HepG2 (cell line): ENCODE results near the gene THAP9. TPM values are rescaled to one million over a fixed set of nuclear protein-coding genes. Genes with fewer than 3 reads are reported as not detected.

ENCODE experiments used
- ATAC-seq: fragments of 200-7000 bp; cut with Tn5 transposase; 3 replicates; pipeline ENCODE4 v1.9.1; 2020; ENCODE audit warnings: mild to moderate bottlenecking, moderate library complexity
- BruUV-seq: library from RNA; stranded (reverse); fragments of 400-500 nt; replicated peaks from 2 replicates; lab custom pipeline; 2021; lab: Mats Ljungman, UMichigan
- CTCF ChIA-PET: fragments of 300-600 bp; formaldehyde crosslinking; extraction: SDS; loops from one replicate; lab custom pipeline; 2021; ENCODE audit warnings: low total read pairs, inconsistent platforms, low intra/inter-chr PET ratio; lab: Yijun Ruan, JAX
- POLR2A ChIA-PET: fragments of 350-600 bp; sonication (Branson Sonifier 250); formaldehyde crosslinking; loops from one replicate; lab custom pipeline; 2020; ENCODE audit warnings: antibody characterized with exemption, inconsistent platforms; lab: Yijun Ruan, JAX
- DNase-seq: peaks from one replicate; pipeline ENCODE4 v3.0.0-alpha.2; 2015; ENCODE audit warnings: low spot score
- FAIRE-seq: peaks from 3 replicates; lab custom pipeline; 2011; peaks lifted over from hg19 to GRCh38; lab: Jason Lieb, UNC
- H2AFZ ChIP-seq: one replicate; pipeline ENCODE4 v1.6.1; 2011; ENCODE audit warnings: low read length, inconsistent platforms
- H3K27ac ChIP-seq: fragments of 300-600 bp; 3 replicates; pipeline ENCODE4 v1.8.0; 2011; ENCODE audit warnings: mixed run types, mild to moderate bottlenecking, mixed read lengths, low read length, inconsistent platforms; ENCODE audit not compliant: insufficient read depth; ENCODE audit errors: extremely low read length
- H3K27me3 ChIP-seq, 2 experiments: fragments of 200-600 bp in 1 of 2; 2 replicates in 1 of 2; 3 replicates in 1 of 2; pipeline versions ENCODE4 v1.6.0 to v1.8.0; 2011; ENCODE audit warnings: low read length in 2 of 2, mild to moderate bottlenecking in 2 of 2, moderate library complexity in 2 of 2, inconsistent platforms in 1 of 2; ENCODE audit not compliant: insufficient read depth in 2 of 2, control insufficient read depth in 1 of 2
- H3K36me3 ChIP-seq, 2 experiments: fragments of 200-600 bp in 1 of 2; replicated peaks in 1 of 2; 2 replicates in 1 of 2; 3 replicates in 1 of 2; pipeline versions ENCODE4 v1.5.1 to v1.8.0; 2011; ENCODE audit warnings: low read length in 2 of 2, inconsistent platforms in 1 of 2; ENCODE audit not compliant: insufficient read depth in 2 of 2, control insufficient read depth in 1 of 2
- H3K4me1 ChIP-seq: 2 replicates; pipeline ENCODE4 v1.5.1; 2012; ENCODE audit warnings: low read length, inconsistent platforms; ENCODE audit not compliant: insufficient read depth
- H3K4me2 ChIP-seq: 2 replicates; pipeline ENCODE4 v1.6.0; 2011; ENCODE audit warnings: low read depth, low read length, inconsistent platforms
- H3K4me3 ChIP-seq, 3 experiments: fragments of 200-600 bp in 1 of 3; sonication (generic), shearing (Covaris generic) in 1 of 3; replicated peaks in 1 of 3; 2 replicates each; pipeline ENCODE4 v1.5.1; 2011 to 2016; ENCODE audit warnings: low read length in 3 of 3, inconsistent platforms in 2 of 3, low read depth in 2 of 3, mild to moderate bottlenecking in 2 of 3, control low read depth in 1 of 3, mixed read lengths in 1 of 3; ENCODE audit not compliant: insufficient read depth in 1 of 3
- H3K79me2 ChIP-seq: one replicate; pipeline ENCODE4 v1.6.1; 2011; ENCODE audit warnings: low read length, inconsistent platforms; ENCODE audit not compliant: insufficient read depth
- H3K9ac ChIP-seq: 2 replicates; pipeline ENCODE4 v1.6.0; 2011; ENCODE audit warnings: mild to moderate bottlenecking, low read depth, low read length, inconsistent platforms; ENCODE audit not compliant: insufficient read depth
- H3K9me3 ChIP-seq: 2 replicates; pipeline ENCODE4 v1.5.1; 2012; ENCODE audit warnings: mild to moderate bottlenecking, low read length
- H4K20me1 ChIP-seq: 2 replicates; pipeline ENCODE4 v1.6.0; 2011; ENCODE audit warnings: inconsistent platforms, mild to moderate bottlenecking, low read length, moderate library complexity; ENCODE audit not compliant: insufficient read depth
- ARNTL ChIP-seq: sonication (generic); formaldehyde crosslinking; IDR thresholded peaks from 2 replicates; pipeline ENCODE4 v1.4.0; 2020; ENCODE audit warnings: mild to moderate bottlenecking, missing genetic modification reagents
- ATM ChIP-seq: fragments of 450-650 bp; IDR thresholded peaks from 2 replicates; pipeline ENCODE4 v1.7.1; 2017; ENCODE audit warnings: mild to moderate bottlenecking, borderline replicate concordance
- CCDC6 ChIP-seq: sonication (generic); formaldehyde crosslinking; IDR thresholded peaks from 2 replicates; pipeline ENCODE4 v1.8.1; 2022; ENCODE audit warnings: mild to moderate bottlenecking, missing genetic modification reagents, moderate library complexity
- GATAD2A ChIP-seq: IDR thresholded peaks from 2 replicates; pipeline ENCODE4 v1.6.1; 2016
- HNRNPK ChIP-seq: fragments of 200-400 bp; formaldehyde crosslinking; IDR thresholded peaks from 2 replicates; pipeline ENCODE4 v1.6.1; 2018; ENCODE audit warnings: low read length, low read depth, moderate library complexity, mild to moderate bottlenecking; ENCODE audit not compliant: poor library complexity, severe bottlenecking
- IRX3 ChIP-seq: sonication (generic); formaldehyde crosslinking; IDR thresholded peaks from 2 replicates; pipeline ENCODE4 v1.8.1; 2023; ENCODE audit warnings: mild to moderate bottlenecking, low read depth, missing genetic modification reagents, borderline replicate concordance
- JUND ChIP-seq: sonication (generic); formaldehyde crosslinking; IDR thresholded peaks from 2 replicates; pipeline ENCODE4 v1.8.0; 2022; ENCODE audit warnings: mild to moderate bottlenecking, missing genetic modification reagents
- KDM6A ChIP-seq: IDR thresholded peaks from 2 replicates; pipeline ENCODE4 v1.6.1; 2016; ENCODE audit warnings: low read depth
- MED8 ChIP-seq: sonication (generic); formaldehyde crosslinking; IDR thresholded peaks from 2 replicates; pipeline ENCODE4 v1.8.1; 2023; ENCODE audit warnings: mild to moderate bottlenecking, missing genetic modification reagents; ENCODE audit not compliant: insufficient replicate concordance
- NFE2L1 ChIP-seq: sonication (generic); formaldehyde crosslinking; IDR thresholded peaks from 2 replicates; pipeline ENCODE4 v1.4.0; 2020; ENCODE audit warnings: missing genetic modification reagents, mild to moderate bottlenecking, borderline replicate concordance
- PITX1 ChIP-seq: sonication (generic); formaldehyde crosslinking; IDR thresholded peaks from 2 replicates; pipeline ENCODE4 v1.5.1; 2020; ENCODE audit warnings: mild to moderate bottlenecking, missing genetic modification reagents
- RBFOX2 ChIP-seq: fragments of 200-400 bp; formaldehyde crosslinking; IDR thresholded peaks from 2 replicates; pipeline ENCODE4 v1.6.1; 2017; ENCODE audit warnings: low read depth, mild to moderate bottlenecking, low read length
- SOX5 ChIP-seq: IDR thresholded peaks from 2 replicates; pipeline ENCODE4 v1.6.1; 2016; ENCODE audit warnings: borderline replicate concordance
- SOX6 ChIP-seq, 2 experiments: fragments of 450-650 bp in 1 of 2; sonication (generic) in 1 of 2; formaldehyde crosslinking in 1 of 2; IDR thresholded peaks; 2 replicates each; pipeline versions ENCODE4 v1.4.0 to v1.6.1; 2017 to 2020; ENCODE audit warnings: antibody characterized with exemption in 1 of 2, mild to moderate bottlenecking in 1 of 2, missing genetic modification reagents in 1 of 2
- TBX2 ChIP-seq: sonication (generic); formaldehyde crosslinking; IDR thresholded peaks from 2 replicates; pipeline ENCODE4 v1.5.0; 2020; ENCODE audit warnings: missing genetic modification reagents, mild to moderate bottlenecking, borderline replicate concordance
- ZMYM2 ChIP-seq: sonication (generic); formaldehyde crosslinking; IDR thresholded peaks from 2 replicates; pipeline ENCODE4 v1.8.0; 2022; ENCODE audit warnings: mild to moderate bottlenecking, missing genetic modification reagents
- ZNF224 ChIP-seq: sonication (generic); formaldehyde crosslinking; IDR thresholded peaks from 2 replicates; pipeline ENCODE4 v1.5.0; 2020; ENCODE audit warnings: mild to moderate bottlenecking, missing genetic modification reagents
- ZNF552 ChIP-seq: sonication (generic); formaldehyde crosslinking; IDR thresholded peaks from 2 replicates; pipeline ENCODE4 v1.9.0; 2022; ENCODE audit warnings: missing genetic modification reagents, mild to moderate bottlenecking, borderline replicate concordance
- ZNF703 ChIP-seq: sonication (generic); formaldehyde crosslinking; IDR thresholded peaks from 2 replicates; pipeline ENCODE4 v1.5.1; 2020; ENCODE audit warnings: missing genetic modification reagents, mild to moderate bottlenecking, moderate library complexity, borderline replicate concordance
- WGBS: methylation state at CpG from one replicate; pipeline ENCODE4 v1.1.6; 2017; ENCODE audit warnings: low lambda C conversion rate; 5-methylcytosine and 5-hydroxymethylcytosine counted together
- in situ Hi-C: cut with HindIII; loops from 2 replicates; pipeline ENCODE4 v1.10.0; 2017; ENCODE audit warnings: low pct_unique_long_range_greater_than_20kb; ENCODE audit not compliant: extremely low pct_ligation_motif_present
- intact Hi-C: fragments of 100-400 bp; cut with micrococcal nuclease; formaldehyde crosslinking; loops from one replicate; pipeline ENCODE4 v1.10.0; 2022; ENCODE audit not compliant: unreplicated experiment
- polyA plus RNA-seq, 8 experiments: library from polyadenylated mRNA; depleted of rRNA in 3 of 8; stranded (reverse) in 7 of 8; unstranded in 1 of 8; fragments of >200 nt; fragmentation: Illumina TruSeq in 4 of 8; extraction: Trizol in 4 of 8; gene quantifications; 2 replicates each; pipeline versions ENCODE4 v1.2.1 to v1.2.3, GENCODE V29; 2011 to 2016; ENCODE audit warnings: low read depth in 4 of 8, missing spikeins in 1 of 8, mixed read lengths in 1 of 8; ENCODE audit not compliant: insufficient read depth in 1 of 8
- total RNA-seq, 5 experiments: library from RNA; depleted of rRNA; stranded (reverse); fragments of >200 nt; fragmentation: Illumina TruSeq; extraction: Trizol; gene quantifications; 2 replicates each; pipeline ENCODE4 v1.2.3, GENCODE V29; 2016; ENCODE audit warnings: low read depth in 1 of 5
- TF ChIP-seq, protein P1 (sequence below): sonication (generic); formaldehyde crosslinking; IDR thresholded peaks from 2 replicates; pipeline ENCODE4 v1.8.0; 2022; ENCODE audit warnings: mild to moderate bottlenecking, missing genetic modification reagents, borderline replicate concordance

THAP9 gene
- total and polyA plus RNA-seq, 2 of the 13 experiments (the other 11 are each of a cell fraction or from before 2014, with no cell fraction given) = 6.0 to 7.2 TPM

DNA sequence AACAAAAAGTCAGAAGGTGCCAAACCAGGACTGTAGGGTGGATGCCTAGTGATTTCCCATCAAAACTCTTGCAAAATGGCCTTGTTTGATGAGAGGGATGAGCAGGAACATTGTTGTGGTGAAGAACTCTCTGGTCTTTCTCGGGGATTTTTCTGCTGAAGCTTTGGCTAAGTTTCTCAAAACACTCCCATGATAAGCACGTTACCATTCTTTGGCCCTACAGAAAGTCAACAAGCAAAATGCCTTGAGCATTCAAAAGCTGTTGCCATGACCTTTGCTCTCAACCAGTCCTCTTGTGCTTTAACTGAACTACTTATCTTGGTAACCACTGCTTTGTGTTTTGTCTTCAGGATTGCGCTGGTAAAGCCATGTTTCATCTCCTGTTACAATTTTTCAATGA, 6.6 kb upstream of the THAP9 start (continued):
- no peak for TF ChIP-seq SOX6 (IDR thresholded peaks at IDR 0.05)
- TF ChIP-seq SOX6 (CRISPR knock-in tag; IDR thresholded peaks at IDR 0.05) = peak; percentile 64
- no peak for TF ChIP-seq ZNF552 (CRISPR knock-in tag)
- 0 out of 2 replicates have a peak, but pooled peaks have one; percentile 41 for TF ChIP-seq TBX2 (CRISPR knock-in tag)
- TF ChIP-seq IRX3 (CRISPR knock-in tag) = no peak
- no peak for TF ChIP-seq NFE2L1 (CRISPR knock-in tag)
- TF ChIP-seq KDM6A (CRISPR knock-in tag) = peak; percentile 18; the same call in 1 of the 2 replicates
- TF ChIP-seq RBFOX2 = 0 out of 2 replicates have a peak, but pooled peaks have one; percentile 35
- no peak for TF ChIP-seq ARNTL (CRISPR knock-in tag)
- TF ChIP-seq SOX5 (CRISPR knock-in tag) = peak; percentile 40; the same call in 1 of the 2 replicates
- peak; percentile 64 for TF ChIP-seq GATAD2A (CRISPR knock-in tag)

GRCh38 chr4:82896755-82897154, 3.8 kb upstream of the THAP9 start:
- TF ChIP-seq ZNF224 (CRISPR knock-in tag) (no peak), ZMYM2 (CRISPR knock-in tag) (no peak), PITX1 (CRISPR knock-in tag) (no peak), HNRNPK (no peak), MED8 (no peak), CCDC6 (CRISPR knock-in tag) (no peak), ATM (no peak), JUND (CRISPR knock-in tag) (no peak), ZNF703 (CRISPR knock-in tag) (no peak)
- TF ChIP-seq, protein P1, sequence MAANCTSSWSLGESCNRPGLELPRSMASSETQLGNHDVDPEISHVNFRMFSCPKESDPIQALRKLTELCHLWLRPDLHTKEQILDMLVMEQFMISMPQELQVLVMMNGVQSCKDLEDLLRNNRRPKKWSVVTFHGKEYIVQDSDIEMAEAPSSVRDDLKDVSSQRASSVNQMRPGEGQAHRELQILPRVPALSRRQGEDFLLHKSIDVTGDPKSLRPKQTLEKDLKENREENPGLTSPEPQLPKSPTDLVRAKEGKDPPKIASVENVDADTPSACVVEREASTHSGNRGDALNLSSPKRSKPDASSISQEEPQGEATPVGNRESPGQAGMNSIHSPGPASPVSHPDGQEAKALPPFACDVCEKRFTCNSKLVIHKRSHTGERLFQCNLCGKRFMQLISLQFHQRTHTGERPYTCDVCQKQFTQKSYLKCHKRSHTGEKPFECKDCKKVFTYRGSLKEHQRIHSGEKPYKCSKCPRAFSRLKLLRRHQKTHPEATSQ (CRISPR knock-in tag) = no peak
- Histone ChIP-seq H3K4me1 (peaks cover 63% of the 10 kb centered on the region), H3K9ac (no peak overlapping the region), H3K79me2 (peaks cover 60% of the 10 kb centered on the region), H3K27me3 (no peaks in the 10 kb centered on the region; a peak in 1 of 5 replicates), H3K4me3 (no peak overlapping the region), H3K4me2 (0 out of 2 replicates have a peak overlapping the region, but pooled peaks have one; percentile 2), H3K27ac (no peak overlapping the region), H4K20me1 (no peaks in the 10 kb centered on the region), H2AFZ (no peak overlapping the region), H3K36me3 (no peaks in the 10 kb centered on the region; a peak in 2 of 5 replicates), H3K9me3 (no peaks in the 10 kb centered on the region)
- ATAC-seq (no peak), FAIRE-seq (no peak), DNase-seq (no peak)
- WGBS = 91% methylated on average over 1 of the region's 1 CpG
- ChIA-PET POLR2A (no interaction called here), CTCF (no interaction called here)
- BruUV-seq = no TSS peak
- intact Hi-C loops (no loop called here), in situ Hi-C loops (no loop called here)
